ENCODE measurements around the gene C16orf92. TPM values are rescaled to one million over a fixed set of nuclear protein-coding genes. Genes with fewer than 3 reads are reported as not detected.
A peak's percentile ranks its signal among the peaks of the same experiment; 100 is the strongest.

Gene C16orf92
- total RNA-seq, 5 donors from 2014 or later (not counting 1 experiment from before 2014, with no cell fraction given), result not detected

- H3K4me3 Mint-ChIP-seq, result no peak overlapping the region
- ChIA-PET CTCF (interaction anchor here (0.7 to 0.9 kb wide), 2 partner anchors 33 to 1213 kb away, joined by 4 to 6 read pairs; no protein-coding TSS in a partner anchor), POLR2A (no interaction called here)
- peaks cover 0 to 16% of the 10 kb centered on the region in 2 experiments for H3K27me3 ChIP-seq (replicated peaks in 1 of 2; ENCODE audit: control insufficient read depth in 2 of 2, extremely low read depth in 1 of 2, insufficient read depth in 2 of 2, low read length in 1 of 2)
- no peaks in the 10 kb centered on the region for H3K9me3 ChIP-seq
- ATAC-seq (replicated peaks in 1 of 4), result no peak
- no peak for DNase-seq
- H3K27ac Mint-ChIP-seq, result no peak overlapping the region
- H3K4me3 ChIP-seq (ENCODE audit: control insufficient read depth in 1 of 2, extremely low read depth in 1 of 2, low read length in 1 of 2), result no peak overlapping the region
- H3K27ac ChIP-seq (ENCODE audit: low read length), result no peak overlapping the region
- WGBS (ENCODE audit: insufficient coverage), result 91% methylated on average over 15 of the region's 19 CpGs
- H3K27me3 Mint-ChIP-seq, result peaks cover 0 to 10% of the 10 kb centered on the region in 2 donors
- no peaks in the 10 kb centered on the region for H3K9me3 Mint-ChIP-seq
- H3K36me3 Mint-ChIP-seq, result peaks cover 11% of the 10 kb centered on the region
- H3K4me1 ChIP-seq (ENCODE audit: control insufficient read depth in 1 of 2, extremely low read depth in 1 of 2, insufficient read depth in 2 of 2, low read length in 2 of 2), result peaks cover 0 to 13% of the 10 kb centered on the region in 2 experiments
- H3K36me3 ChIP-seq (ENCODE audit: control insufficient read depth in 2 of 2, extremely low read depth in 1 of 2, insufficient read depth in 1 of 2, low read length in 1 of 2), result peaks cover 7 to 31% of the 10 kb centered on the region in 2 donors
- H3K4me1 Mint-ChIP-seq, result peaks cover 6 to 13% (median 7%) of the 10 kb centered on the region in 3 donors
These were observed 18.6 kb upstream of the C16orf92 start for GRCh38 chr16:30004424-30004776.

- DNase-seq (no peak), ATAC-seq (replicated peaks in 1 of 4) (peak in 2 of 4 experiments; percentile 6 to 43)
- Histone ChIP-seq H3K27ac (ENCODE audit: low read length) (no peak overlapping the region), H3K36me3 (ENCODE audit: control insufficient read depth in 2 of 2, extremely low read depth in 1 of 2, insufficient read depth in 1 of 2, low read length in 1 of 2) (peaks cover 7 to 26% of the 10 kb centered on the region in 2 donors), H3K4me1 (ENCODE audit: control insufficient read depth in 1 of 2, extremely low read depth in 1 of 2, insufficient read depth in 2 of 2, low read length in 2 of 2) (peaks cover 0 to 14% of the 10 kb centered on the region in 2 experiments), H3K27me3 (replicated peaks in 1 of 2; ENCODE audit: control insufficient read depth in 2 of 2, extremely low read depth in 1 of 2, insufficient read depth in 2 of 2, low read length in 1 of 2) (peaks cover 0 to 20% of the 10 kb centered on the region in 2 experiments), H3K4me3 (ENCODE audit: control insufficient read depth in 1 of 2, extremely low read depth in 1 of 2, low read length in 1 of 2) (no peak overlapping the region), H3K9me3 (no peaks in the 10 kb centered on the region)
- H3K9me3 Mint-ChIP-seq, result no peaks in the 10 kb centered on the region
- H3K27ac Mint-ChIP-seq, result no peak overlapping the region
- WGBS (ENCODE audit: insufficient coverage), result no CpG with 5 or more reads among the region's 11 CpGs
- peaks cover 4 to 8% (median 5%) of the 10 kb centered on the region in 3 donors for H3K4me1 Mint-ChIP-seq
- H3K4me3 Mint-ChIP-seq, result no peak overlapping the region
- peaks cover 0 to 13% of the 10 kb centered on the region in 2 donors for H3K27me3 Mint-ChIP-seq
- H3K36me3 Mint-ChIP-seq, result peaks cover 7% of the 10 kb centered on the region
- ChIA-PET POLR2A (no interaction called here), CTCF (interaction anchor here in 1 of 2 donors (0.7 kb wide), 1 partner anchor 1213 kb away, joined by 6 read pairs; no protein-coding TSS in a partner anchor)
These were observed 18.2 kb upstream of the C16orf92 start for GRCh38 chr16:30004811-30005242.

- peaks cover 7 to 23% of the 10 kb centered on the region in 2 donors for H3K36me3 ChIP-seq (ENCODE audit: control insufficient read depth in 2 of 2, extremely low read depth in 1 of 2, insufficient read depth in 1 of 2, low read length in 1 of 2)
- ATAC-seq (replicated peaks in 1 of 4), result peak; percentile 44 to 77 (median 64)
- peaks cover 8 to 10% (median 9%) of the 10 kb centered on the region in 3 donors for H3K4me1 Mint-ChIP-seq
- no peaks in the 10 kb centered on the region for H3K9me3 Mint-ChIP-seq
- peaks cover 2 to 21% of the 10 kb centered on the region in 2 experiments for H3K4me1 ChIP-seq (ENCODE audit: control insufficient read depth in 1 of 2, extremely low read depth in 1 of 2, insufficient read depth in 2 of 2, low read length in 2 of 2)
- ChIA-PET CTCF (no interaction called here), POLR2A (no interaction called here)
- H3K9me3 ChIP-seq, result no peaks in the 10 kb centered on the region
- peaks cover 0 to 19% of the 10 kb centered on the region in 2 donors for H3K27me3 Mint-ChIP-seq
- H3K27ac ChIP-seq (ENCODE audit: low read length), result no peak overlapping the region
- H3K36me3 Mint-ChIP-seq, result peaks cover 7% of the 10 kb centered on the region
- DNase-seq, result peak in 22 of 35 experiments; percentile 22 to 67 (median 33)
- 82% methylated on average over 29 of the region's 35 CpGs for WGBS (ENCODE audit: insufficient coverage)
- H3K27ac Mint-ChIP-seq, result no peak overlapping the region
- peaks cover 3 to 27% of the 10 kb centered on the region in 2 experiments for H3K27me3 ChIP-seq (replicated peaks in 1 of 2; ENCODE audit: control insufficient read depth in 2 of 2, extremely low read depth in 1 of 2, insufficient read depth in 2 of 2, low read length in 1 of 2)
- no peak overlapping the region for H3K4me3 Mint-ChIP-seq
- H3K4me3 ChIP-seq (ENCODE audit: control insufficient read depth in 1 of 2, extremely low read depth in 1 of 2, low read length in 1 of 2), result no peak overlapping the region
These were observed 17.5 kb upstream of the C16orf92 start for GRCh38 chr16:30005341-30006094.

GRCh38 chr16:30006095-30006473 is 16.9 kb upstream of the C16orf92 start:
- Mint-ChIP-seq H3K27me3 (peaks cover 0 to 20% of the 10 kb centered on the region in 2 donors), H3K36me3 (peaks cover 7% of the 10 kb centered on the region), H3K4me3 (no peak overlapping the region), H3K9me3 (no peaks in the 10 kb centered on the region), H3K27ac (no peak overlapping the region), H3K4me1 (peaks cover 8 to 11% (median 10%) of the 10 kb centered on the region in 3 donors)
- no peaks in the 10 kb centered on the region for H3K9me3 ChIP-seq
- peaks cover 7 to 17% of the 10 kb centered on the region in 2 donors for H3K36me3 ChIP-seq (ENCODE audit: control insufficient read depth in 2 of 2, extremely low read depth in 1 of 2, insufficient read depth in 1 of 2, low read length in 1 of 2)
- DNase-seq (no peak), ATAC-seq (replicated peaks in 1 of 4) (no peak)
- CTCF ChIA-PET, result no interaction called here
- 97% methylated on average over 18 of the region's 18 CpGs for WGBS (ENCODE audit: insufficient coverage)
- POLR2A ChIA-PET, result no interaction called here
- H3K4me3 ChIP-seq (ENCODE audit: control insufficient read depth in 1 of 2, extremely low read depth in 1 of 2, low read length in 1 of 2), result no peak overlapping the region
- H3K27me3 ChIP-seq (replicated peaks in 1 of 2; ENCODE audit: control insufficient read depth in 2 of 2, extremely low read depth in 1 of 2, insufficient read depth in 2 of 2, low read length in 1 of 2), result peaks cover 4 to 31% of the 10 kb centered on the region in 2 experiments
- H3K4me1 ChIP-seq (ENCODE audit: control insufficient read depth in 1 of 2, extremely low read depth in 1 of 2, insufficient read depth in 2 of 2, low read length in 2 of 2), result peaks cover 3 to 24% of the 10 kb centered on the region in 2 experiments
- H3K27ac ChIP-seq (ENCODE audit: low read length), result no peak overlapping the region

GRCh38 chr16:30006659-30007377 is 16.2 kb upstream of the C16orf92 start:
- CTCF ChIA-PET, result interaction anchor here in 1 of 2 donors (0.6 kb wide), 1 partner anchor 306 kb away, joined by 7 read pairs; no protein-coding TSS in a partner anchor
- 94% methylated on average over 31 of the region's 34 CpGs for WGBS (ENCODE audit: insufficient coverage)

GRCh38 chr16:30007378-30007895 is 15.6 kb upstream of the C16orf92 start:
- H3K4me1 Mint-ChIP-seq, result peaks cover 6 to 15% (median 15%) of the 10 kb centered on the region in 3 donors
- no peaks in the 10 kb centered on the region for H3K36me3 Mint-ChIP-seq
- peaks cover 3 to 31% of the 10 kb centered on the region in 2 experiments for H3K4me1 ChIP-seq (ENCODE audit: control insufficient read depth in 1 of 2, extremely low read depth in 1 of 2, insufficient read depth in 2 of 2, low read length in 2 of 2)
- WGBS (ENCODE audit: insufficient coverage), result 82% methylated on average over 6 of the region's 11 CpGs
- ChIA-PET CTCF (no interaction called here), POLR2A (no interaction called here)
- peaks cover 3 to 9% of the 10 kb centered on the region in 2 donors for H3K36me3 ChIP-seq (ENCODE audit: control insufficient read depth in 2 of 2, extremely low read depth in 1 of 2, insufficient read depth in 1 of 2, low read length in 1 of 2)
- H3K9me3 Mint-ChIP-seq, result no peaks in the 10 kb centered on the region
- DNase-seq (no peak), ATAC-seq (replicated peaks in 1 of 4) (no peak)
- H3K4me3 ChIP-seq (ENCODE audit: control insufficient read depth in 1 of 2, extremely low read depth in 1 of 2, low read length in 1 of 2), result no peak overlapping the region
- peaks cover 4 to 25% of the 10 kb centered on the region in 2 donors for H3K27me3 Mint-ChIP-seq
- H3K4me3 Mint-ChIP-seq, result no peak overlapping the region
- H3K27ac Mint-ChIP-seq, result no peak overlapping the region
- no peak overlapping the region for H3K27ac ChIP-seq (ENCODE audit: low read length)
- H3K9me3 ChIP-seq, result no peaks in the 10 kb centered on the region
- H3K27me3 ChIP-seq (replicated peaks in 1 of 2; ENCODE audit: control insufficient read depth in 2 of 2, extremely low read depth in 1 of 2, insufficient read depth in 2 of 2, low read length in 1 of 2), result peaks cover 4 to 44% of the 10 kb centered on the region in 2 experiments

More at GRCh38 chr16:30006659-30007377, 16.2 kb upstream of the C16orf92 start:
- peaks cover 3 to 10% of the 10 kb centered on the region in 2 donors for H3K36me3 ChIP-seq (ENCODE audit: control insufficient read depth in 2 of 2, extremely low read depth in 1 of 2, insufficient read depth in 1 of 2, low read length in 1 of 2)
- Mint-ChIP-seq H3K4me3 (no peak overlapping the region), H3K4me1 (peaks cover 7 to 12% (median 11%) of the 10 kb centered on the region in 3 donors), H3K9me3 (no peaks in the 10 kb centered on the region), H3K27me3 (peaks cover under 1 to 21% of the 10 kb centered on the region in 2 donors), H3K36me3 (peaks cover 6% of the 10 kb centered on the region), H3K27ac (no peak overlapping the region)
- H3K4me3 ChIP-seq (ENCODE audit: control insufficient read depth in 1 of 2, extremely low read depth in 1 of 2, low read length in 1 of 2), result no peak overlapping the region
- peaks cover 4 to 38% of the 10 kb centered on the region in 2 experiments for H3K27me3 ChIP-seq (replicated peaks in 1 of 2; ENCODE audit: control insufficient read depth in 2 of 2, extremely low read depth in 1 of 2, insufficient read depth in 2 of 2, low read length in 1 of 2)
- H3K27ac ChIP-seq (ENCODE audit: low read length), result no peak overlapping the region
- POLR2A ChIA-PET, result no interaction called here
- no peaks in the 10 kb centered on the region for H3K9me3 ChIP-seq
- peaks cover 3 to 28% of the 10 kb centered on the region in 2 experiments for H3K4me1 ChIP-seq (ENCODE audit: control insufficient read depth in 1 of 2, extremely low read depth in 1 of 2, insufficient read depth in 2 of 2, low read length in 2 of 2)
- no peak for DNase-seq
- ATAC-seq (replicated peaks in 1 of 4), result no peak

All from T-cell (primary cell).